DMS153 treated with DMSO at 0.1 percent for 48 hours (cell line): Measurements from ENCODE around the gene DSC3.

ENCODE experiments used
- DNase-seq: peaks from one replicate; lab custom pipeline; 2025; ENCODE audit not compliant: unreplicated experiment; lab: John Stamatoyannopoulos, UW

DSC3 gene

DNA sequence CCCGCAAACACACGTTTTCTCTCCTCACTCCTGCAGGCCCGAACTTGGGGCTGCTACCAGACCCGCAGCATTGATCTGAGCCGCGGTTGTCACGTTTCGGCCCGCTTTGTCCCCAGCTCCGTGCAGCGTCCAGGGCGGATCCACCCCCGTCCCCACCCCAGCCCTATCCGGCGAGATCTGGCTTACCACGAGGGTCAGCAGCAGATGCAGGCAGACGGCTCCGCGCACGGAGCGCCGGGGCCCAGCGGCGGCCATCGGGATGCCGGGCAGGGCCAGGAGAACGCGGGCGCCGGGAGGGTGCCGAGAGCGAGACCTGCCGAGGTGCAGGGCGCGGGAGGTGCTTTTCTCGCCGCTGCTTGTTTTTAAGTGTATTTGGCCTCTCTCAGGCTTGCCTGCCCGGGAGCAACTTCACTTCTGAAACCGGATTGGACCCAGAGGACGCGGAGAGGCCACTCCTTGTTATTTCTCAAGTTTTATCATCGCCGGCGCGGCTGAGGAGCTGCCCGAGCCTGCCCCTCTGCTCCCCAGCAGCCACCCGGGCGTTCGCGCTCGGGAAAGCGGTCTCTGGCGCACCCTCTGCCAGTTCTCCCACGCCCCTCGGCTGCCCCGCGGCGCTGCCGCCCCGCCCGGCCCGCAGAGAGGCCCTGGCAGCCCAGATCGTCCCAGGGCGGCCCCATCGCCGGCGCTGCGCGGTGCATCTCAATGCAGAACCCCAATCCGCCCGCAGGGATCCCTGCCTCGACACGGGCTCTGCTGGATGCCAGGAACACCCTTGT lies at the start of gene DSC3:
DSC3 (minus strand) TSS at position 337 of the 776 bp plus-strand sequence; CDS start at position 255, 82 bp downstream.
- no peak for DNase-seq

DNA sequence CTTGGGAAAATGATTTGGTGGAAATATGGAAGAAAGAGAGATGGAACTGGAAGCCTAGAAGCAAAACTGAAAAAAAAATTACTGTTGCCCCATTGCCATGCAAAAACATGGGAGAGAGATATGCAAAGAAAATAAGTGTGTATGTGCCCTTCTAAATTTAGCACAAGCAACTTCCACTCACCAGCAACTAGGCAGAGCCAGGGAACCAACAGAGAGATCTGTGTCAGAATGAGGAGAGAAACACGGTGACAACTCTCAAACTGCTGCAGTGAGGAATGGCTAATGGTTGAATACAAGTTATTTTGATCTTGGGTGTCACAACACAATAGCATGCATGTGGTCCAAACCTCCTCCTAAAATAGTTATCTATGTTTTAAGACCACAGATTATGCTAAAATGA lies 48.8 kb upstream of the DSC3 start:
- no peak for DNase-seq

DNA sequence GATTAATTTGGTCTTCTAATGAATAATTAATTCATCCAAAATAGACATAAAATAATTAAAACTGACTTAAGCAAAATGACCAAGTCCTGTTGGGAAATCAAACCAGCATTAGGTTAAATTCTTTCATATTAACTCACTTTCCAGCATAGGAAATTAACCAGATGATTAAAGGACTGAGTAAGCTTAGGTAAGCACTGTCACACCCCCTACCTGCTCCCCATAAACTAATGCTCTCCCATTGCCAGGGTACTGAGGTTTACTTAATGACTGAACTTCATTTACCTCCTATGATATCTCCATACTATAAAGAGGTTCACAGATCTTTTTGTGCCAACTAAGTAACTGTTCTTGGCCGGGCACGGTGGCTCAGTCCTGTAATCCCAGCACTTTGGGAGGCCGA lies 46.0 kb upstream of the DSC3 start:
- DNase-seq, result no peak

DNA sequence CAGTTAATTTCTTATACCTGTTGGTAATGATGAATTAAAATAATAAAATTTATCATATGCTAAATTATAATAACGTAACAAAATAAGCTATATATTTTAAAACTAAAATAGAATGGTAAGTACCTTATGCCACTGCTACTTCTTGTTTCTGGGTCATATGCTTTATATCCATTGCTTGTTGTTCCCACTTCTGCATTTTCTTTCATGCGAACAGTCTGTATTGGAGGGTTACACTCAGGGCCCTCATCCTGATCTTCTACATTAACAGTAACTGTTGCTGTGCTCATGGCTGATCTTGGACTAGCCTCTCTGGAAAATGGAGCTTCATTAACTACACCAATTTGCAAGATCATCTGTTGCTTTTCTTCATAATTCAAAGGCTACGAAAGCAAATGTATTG lies 37.4 kb upstream of the DSC3 start:
- no peak for DNase-seq

GRCh38 chr18:31077878-31078277 lies 35.3 kb upstream of the DSC3 start:
- DNase-seq, result no peak

DNA sequence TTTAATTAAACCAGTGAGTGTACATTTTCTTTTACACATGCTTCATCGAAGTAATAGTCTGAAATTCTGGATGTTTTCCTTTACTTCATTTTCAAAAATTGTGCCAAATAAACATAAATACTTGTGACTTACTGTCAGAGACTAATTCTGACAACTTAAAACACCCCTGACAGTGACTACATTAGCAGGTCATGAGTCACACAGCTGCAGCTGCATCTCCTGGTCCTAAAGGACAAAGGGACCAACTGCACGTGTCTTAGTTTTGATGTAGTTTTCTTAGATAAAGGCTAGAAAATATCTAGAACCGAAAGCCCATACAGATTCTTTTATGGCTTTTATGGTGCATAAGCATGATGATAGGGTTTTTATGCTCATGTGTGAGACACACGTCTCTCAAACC lies 29.6 kb upstream of the DSC3 start:
- no peak for DNase-seq

GRCh38 chr18:31070206-31070605 lies 27.7 kb upstream of the DSC3 start:
- no peak for DNase-seq

GRCh38 chr18:31066266-31066665 lies 23.7 kb upstream of the DSC3 start:
- DNase-seq, result no peak

DNA sequence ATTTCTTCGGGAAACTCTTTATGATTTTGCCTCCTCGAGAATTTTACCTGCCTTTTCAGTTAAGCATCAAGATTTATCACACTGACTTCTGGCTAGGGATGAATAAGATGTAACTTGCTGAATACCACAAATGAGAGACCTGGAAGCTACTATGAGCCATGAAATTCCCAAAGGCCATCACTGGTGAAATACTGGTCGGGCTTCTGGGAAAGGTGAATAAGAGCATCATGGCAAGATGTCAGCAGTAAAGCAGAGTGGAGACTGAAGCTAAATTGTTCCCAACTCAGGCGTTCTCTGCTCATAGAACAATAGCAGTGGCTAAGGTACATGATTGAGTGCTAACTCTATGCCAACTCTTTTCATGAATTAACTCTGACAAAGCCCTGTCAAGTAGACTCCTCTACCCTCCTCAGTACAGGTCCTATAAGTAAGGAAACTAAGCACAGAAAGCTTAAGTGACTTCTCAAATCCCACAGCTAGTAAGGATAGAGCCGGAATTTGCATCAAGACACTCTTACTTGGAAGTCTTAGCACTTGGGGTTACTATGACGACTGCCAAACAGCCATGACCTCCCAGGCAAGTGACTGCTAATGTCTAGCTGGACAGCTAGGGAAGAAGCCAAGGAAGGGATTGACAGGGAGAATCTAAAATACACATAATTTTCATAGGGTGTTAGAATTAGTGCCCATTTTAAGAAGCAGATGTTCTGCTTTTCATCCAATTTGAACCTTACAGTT lies 22.7 kb upstream of the DSC3 start:
- DNase-seq, result no peak

GRCh38 chr18:31064130-31064529 lies 21.6 kb upstream of the DSC3 start:
- no peak for DNase-seq

- DNase-seq, result no peak
Measured at GRCh38 chr18:31061945-31062344, 19.4 kb upstream of the DSC3 start.

GRCh38 chr18:31058897-31059296 lies 16.4 kb upstream of the DSC3 start:
- DNase-seq, result no peak

- DNase-seq, result no peak
Measured at GRCh38 chr18:31057917-31058316, 15.4 kb upstream of the DSC3 start.

DNA sequence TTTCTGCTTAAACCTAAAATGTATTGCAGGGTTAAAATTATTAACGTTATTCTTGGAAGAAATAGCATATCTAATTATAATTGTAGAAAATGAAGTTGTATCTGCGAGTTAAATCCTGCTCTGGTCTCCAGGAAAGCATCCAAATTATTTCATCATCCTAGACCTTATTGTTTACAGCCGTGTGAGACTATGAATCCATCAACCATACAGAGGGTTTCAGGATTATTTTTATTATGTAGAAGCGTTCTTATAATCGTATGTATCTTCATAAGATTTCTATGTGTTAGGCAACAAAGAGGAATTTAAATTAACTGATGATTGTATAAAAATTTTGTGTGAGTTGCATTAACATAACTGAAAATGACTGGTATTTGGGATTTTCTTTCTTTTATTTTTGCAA lies 14.5 kb upstream of the DSC3 start:
- DNase-seq, result no peak

DNA sequence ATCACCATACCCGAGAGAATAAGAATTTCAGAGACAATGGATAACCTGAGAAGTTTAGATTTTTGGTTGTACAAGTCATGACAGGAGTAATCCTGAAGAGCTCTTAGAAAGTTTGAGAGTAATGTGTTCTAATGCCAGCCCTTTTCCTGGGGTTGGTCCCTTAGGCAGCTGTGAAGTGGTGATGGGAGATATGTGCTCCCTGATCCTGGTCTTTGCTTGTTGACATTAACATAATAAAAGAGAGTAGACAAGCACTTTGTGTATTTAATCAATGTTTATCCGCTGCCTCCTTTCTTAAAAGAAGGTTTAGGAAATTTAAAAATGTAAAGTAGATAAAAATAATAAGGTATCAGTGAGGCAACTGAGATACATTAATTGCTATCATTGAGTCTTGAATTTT lies 13.8 kb upstream of the DSC3 start:
- no peak for DNase-seq

DNA sequence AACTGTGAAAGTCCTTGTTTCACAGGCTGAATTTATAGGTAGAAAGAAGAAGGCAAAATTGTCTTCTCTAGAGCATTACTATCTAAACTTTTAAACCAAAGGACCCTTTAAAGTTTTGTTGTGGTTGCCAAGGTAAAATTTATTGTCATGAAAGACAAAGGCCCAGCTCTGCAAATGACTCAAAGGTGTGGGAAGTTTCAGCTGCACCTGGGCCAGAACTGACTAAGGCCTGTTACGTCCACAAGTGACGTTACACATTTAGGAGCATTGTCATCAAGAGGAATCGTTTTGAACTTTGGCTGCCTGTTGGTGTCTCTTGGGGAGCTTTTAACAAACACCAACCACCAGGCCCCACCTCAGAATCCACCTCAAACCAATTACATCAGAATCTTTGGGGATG lies 8.1 kb upstream of the DSC3 start:
- no peak for DNase-seq

DNA sequence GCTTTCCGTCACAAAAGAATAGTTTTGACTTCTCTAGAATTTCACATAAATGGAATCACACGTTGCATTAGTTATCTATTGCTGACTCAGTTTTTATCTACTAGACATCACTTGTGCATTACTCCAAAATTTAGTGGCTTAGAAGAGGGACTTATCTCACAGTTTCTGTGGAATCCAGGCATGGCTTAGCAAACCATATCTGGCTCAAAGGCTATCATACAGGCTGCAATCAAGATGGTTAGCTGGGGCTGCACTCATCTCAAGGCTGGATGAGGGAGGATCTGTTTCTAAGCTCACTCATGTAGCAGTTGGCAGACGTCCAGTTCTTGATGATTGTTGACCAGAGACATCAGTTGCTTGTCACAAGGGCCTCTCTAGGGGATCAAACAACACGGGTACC lies 6.6 kb upstream of the DSC3 start:
- DNase-seq, result no peak

DNA sequence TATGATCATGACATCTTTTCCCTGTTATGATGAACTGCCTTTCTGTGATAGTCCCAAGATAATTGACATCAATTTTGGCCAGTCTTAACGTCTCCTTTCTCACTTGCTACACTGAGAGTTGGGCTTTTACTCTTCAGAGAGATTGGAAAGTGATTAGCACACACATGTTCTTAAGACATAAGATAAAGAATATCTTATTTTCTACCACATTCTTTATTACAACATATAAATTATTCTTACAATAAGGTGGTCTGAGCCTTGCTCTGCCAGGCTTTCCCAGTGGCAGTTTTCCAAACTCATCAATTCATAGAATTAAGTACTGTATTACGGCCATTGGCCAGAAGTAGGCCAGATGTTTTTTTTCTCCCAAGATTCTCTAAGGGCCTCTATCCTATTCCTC lies 5.7 kb upstream of the DSC3 start:
- no peak for DNase-seq

DNA sequence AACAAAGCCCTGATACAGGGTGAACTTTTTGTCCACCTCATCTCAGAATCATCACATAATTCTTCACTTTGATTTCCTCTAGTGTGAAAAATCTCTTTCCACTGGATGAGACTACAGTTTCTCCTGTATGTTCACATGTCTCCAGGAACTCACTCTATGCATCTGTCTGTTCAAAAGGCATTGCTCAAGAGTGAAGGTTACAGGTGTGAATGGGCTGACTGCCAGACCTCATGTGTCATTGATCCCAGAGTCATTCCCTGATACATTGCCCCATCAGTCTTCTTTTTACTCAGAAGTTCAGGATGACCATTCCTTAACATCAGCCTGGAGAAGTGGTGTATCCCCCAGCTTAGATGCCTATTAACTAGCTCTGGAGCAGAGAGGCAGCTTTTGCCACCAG lies 4.4 kb upstream of the DSC3 start:
- DNase-seq, result no peak

GRCh38 chr18:31045599-31045998 lies 3.1 kb upstream of the DSC3 start:
- DNase-seq, result no peak

- DNase-seq, result no peak
Measured at GRCh38 chr18:31044926-31045325, 2.4 kb upstream of the DSC3 start.

DNA sequence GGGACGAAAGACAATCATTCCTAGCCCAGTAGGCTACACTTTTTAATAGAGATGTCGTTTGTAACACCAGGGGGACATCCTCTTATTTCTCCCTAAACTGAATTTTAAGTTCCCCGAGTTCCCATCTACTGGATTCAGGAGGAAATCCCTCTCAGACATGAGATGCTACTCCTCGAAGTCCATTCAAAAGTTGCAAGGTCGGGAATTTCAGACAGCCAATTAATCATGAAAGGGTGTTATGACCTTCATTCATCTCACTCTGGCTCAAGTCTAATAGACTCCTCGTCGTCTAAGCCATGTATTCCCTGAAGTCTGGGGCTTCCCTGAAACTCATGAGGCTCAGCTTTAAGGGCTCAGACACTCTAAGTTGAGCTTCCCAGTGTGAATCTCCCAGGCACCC lies 1.2 kb upstream of the DSC3 start:
- DNase-seq, result no peak

GRCh38 chr18:31042084-31042405 lies 497 bp downstream of the DSC3 start:
- no peak for DNase-seq
